Measurements from ENCODE around the gene KATNB1. TPM values are rescaled to one million over a fixed set of nuclear protein-coding genes. Genes with fewer than 3 reads are reported as not detected.

KATNB1 gene
- polyA plus RNA-seq, 2 of the 4 experiments (the other 2 are of a cell fraction), result 21.0 to 21.1 TPM

- CTCF ChIA-PET, result interaction anchor here (1.6 to 3.2 kb wide), 4 partner anchors 10 to 210 kb away, joined by 5 to 17 read pairs (median 10); partner anchors contain the start of gene KATNB1
- no peak overlapping the region for H3K4me2 ChIP-seq
- POLR2A ChIA-PET, result interaction anchor here (0.5 to 2.3 kb wide), 3 partner anchors 8 to 14 kb away, joined by 3 to 6 read pairs (median 5); no protein-coding TSS in a partner anchor
- ATAC-seq, result 0 out of 6 replicates have a peak, but pooled peaks of 1 of the 2 experiments have one; percentile 1
- no peak overlapping the region for H3K4me3 ChIP-seq
- no peak overlapping the region; a peak in 1 of 6 replicates for H3K27ac ChIP-seq
- DNase-seq (ENCODE audit: low read depth in 1 of 2, low spot score in 1 of 2), result no peak
- peaks cover 64% of the 10 kb centered on the region for H3K4me1 ChIP-seq
- 92% methylated on average over 8 of the region's 8 CpGs for WGBS (ENCODE audit: missing lambda C conversion rate)
- H3K9me3 ChIP-seq, result no peaks in the 10 kb centered on the region
- TF ChIP-seq CBX8 (IDR thresholded peaks at IDR 0.05), result no peak
- no peak for TF ChIP-seq FOXS1 (CRISPR knock-in tag; IDR thresholded peaks at IDR 0.05)
- TF ChIP-seq EHF (CRISPR knock-in tag; IDR thresholded peaks at IDR 0.05), result no peak
- TF ChIP-seq ESRRA (IDR thresholded peaks at IDR 0.05; ENCODE audit: borderline replicate concordance, low read length), result no peak
- no peak for TF ChIP-seq SMC3 (IDR thresholded peaks at IDR 0.05)
- TF ChIP-seq RFX5 (IDR thresholded peaks at IDR 0.05), result no peak
- TF ChIP-seq SREBF2 (IDR thresholded peaks at IDR 0.05), result no peak
- TF ChIP-seq CHD2 (IDR thresholded peaks at IDR 0.05; ENCODE audit: low read length, partially characterized antibody), result no peak
- no peak for TF ChIP-seq FOSL2 (IDR thresholded peaks at IDR 0.05)
- TF ChIP-seq FOSL2 (CRISPR knock-in tag; IDR thresholded peaks at IDR 0.05), result no peak
- TF ChIP-seq HOXB13 (CRISPR knock-in tag; IDR thresholded peaks at IDR 0.05; ENCODE audit: low read depth), result no peak
- TF ChIP-seq FOSB (CRISPR knock-in tag; IDR thresholded peaks at IDR 0.05), result no peak
- TF ChIP-seq MAX (IDR thresholded peaks at IDR 0.05), result no peak
- TF ChIP-seq HES2 (IDR thresholded peaks at IDR 0.05), result no peak
- no peak for TF ChIP-seq BCL3 (IDR thresholded peaks at IDR 0.05)
- no peak for TF ChIP-seq ELK1 (IDR thresholded peaks at IDR 0.05; ENCODE audit: low read depth, low read length)
- FAIRE-seq, result no peak
Observed at GRCh38 chr16:57785924-57786323, 50.4 kb downstream of the KATNB1 start.

- Histone ChIP-seq H3K4me3 (no peak overlapping the region), H3K9me3 (no peaks in the 10 kb centered on the region), H3K4me1 (peaks cover 70% of the 10 kb centered on the region), H3K27ac (peak overlapping the region in 1 of 2 experiments; percentile 64; a peak in 3 of 6 replicates), H3K4me2 (no peak overlapping the region)
- CTCF ChIA-PET, result interaction anchor here (0.7 to 3.2 kb wide), 13 partner anchors 9 to 211 kb away, joined by 3 to 17 read pairs (median 4); no protein-coding TSS in a partner anchor
- TF ChIP-seq JUN (IDR thresholded peaks at IDR 0.05) (peak in 1 of 2 experiments; percentile 39; a peak in 1 of 5 replicates), POLR2A (IDR thresholded peaks at IDR 0.05; ENCODE audit: low read length) (no peak)
- ATAC-seq, result peak; percentile 19 to 22; a peak in 4 of 6 replicates
- no peak for FAIRE-seq
- no peak for DNase-seq (ENCODE audit: low read depth in 1 of 2, low spot score in 1 of 2)
- WGBS (ENCODE audit: missing lambda C conversion rate), result 87% methylated on average over 22 of the region's 26 CpGs
- POLR2A ChIA-PET, result interaction anchor here (0.7 to 2.3 kb wide), 6 partner anchors 9 to 30 kb away, joined by 3 to 6 read pairs (median 4); no protein-coding TSS in a partner anchor
Observed at GRCh38 chr16:57786632-57787518, 51.3 kb downstream of the KATNB1 start.

GRCh38 chr16:57787519-57787905 lies 51.9 kb downstream of the KATNB1 start:
- no peak for TF ChIP-seq SREBF2 (IDR thresholded peaks at IDR 0.05)
- no peak for TF ChIP-seq RFX5 (IDR thresholded peaks at IDR 0.05)
- no peak for TF ChIP-seq ESRRA (IDR thresholded peaks at IDR 0.05; ENCODE audit: borderline replicate concordance, low read length)
- TF ChIP-seq MAFK (IDR thresholded peaks at IDR 0.05; ENCODE audit: partially characterized antibody), result no peak
- no peak for TF ChIP-seq CHD2 (IDR thresholded peaks at IDR 0.05; ENCODE audit: low read length, partially characterized antibody)
- TF ChIP-seq HEYL (CRISPR knock-in tag; IDR thresholded peaks at IDR 0.05), result no peak
- TF ChIP-seq CBX8 (IDR thresholded peaks at IDR 0.05), result no peak
- no peak for TF ChIP-seq ZNF302 (CRISPR knock-in tag; IDR thresholded peaks at IDR 0.05)
- ChIA-PET CTCF (interaction anchor here (1.0 to 3.2 kb wide), 10 partner anchors 8 to 196 kb away, joined by 3 to 17 read pairs (median 4); no protein-coding TSS in a partner anchor), POLR2A (interaction anchor here (0.7 to 2.1 kb wide), 3 partner anchors 13 to 30 kb away, joined by 3 to 6 read pairs (median 3); no protein-coding TSS in a partner anchor)
- 95% methylated on average over 8 of the region's 8 CpGs for WGBS (ENCODE audit: missing lambda C conversion rate)
- Histone ChIP-seq H3K9me3 (no peaks in the 10 kb centered on the region), H3K4me1 (peaks cover 70% of the 10 kb centered on the region), H3K4me3 (no peak overlapping the region), H3K27ac (peak overlapping the region in 1 of 2 experiments; percentile 64; a peak in 3 of 6 replicates), H3K4me2 (no peak overlapping the region)
- ATAC-seq, result peak in 1 of 2 experiments; percentile 3; a peak in 3 of 6 replicates
- DNase-seq (ENCODE audit: low read depth in 1 of 2, low spot score in 1 of 2), result no peak
- FAIRE-seq, result no peak

All from A549 (cell line).